Body of pancreas (tissue), 4 donors: ENCODE results near the gene IL11. TPM values are rescaled to one million over a fixed set of nuclear protein-coding genes. Genes with fewer than 3 reads are reported as not detected.
"Not testable (repeated sequence)": the region's sequence is repeated elsewhere in the genome, so short reads cannot be mapped to it uniquely, and the experiment has no call there.

Experiments used
- ATAC-seq: fragments of 150-250 bp; one replicate; pipeline ENCODE4 v1.9.1; 2016
- DNase-seq, 4 donors: peaks; one replicate each; pipeline ENCODE4 v3.0.0-alpha.2; 2019
- H3K27ac ChIP-seq, 4 donors: fragments of 200-600 bp; sonication (generic); 1 replicate in 3 of 4; 2 replicates in 1 of 4; pipeline versions ENCODE4 v1.5.1 to v1.6.1; 2016 to 2019; ENCODE audit warnings: mild to moderate bottlenecking in 1 of 4, mixed read lengths in 1 of 4, moderate library complexity in 1 of 4
- H3K27me3 ChIP-seq, 2 donors: fragments of 200-600 bp; sonication (generic); one replicate each; pipeline ENCODE4 v1.6.0; 2016; ENCODE audit warnings: mild to moderate bottlenecking in 1 of 2
- H3K36me3 ChIP-seq, 2 donors: fragments of 200-600 bp; sonication (generic); replicated peaks in 1 of 2; 2 replicates each; pipeline ENCODE4 v1.5.1; 2016; ENCODE audit warnings: low read depth in 2 of 2; ENCODE audit not compliant: insufficient read depth in 1 of 2
- H3K4me1 ChIP-seq: fragments of 200-600 bp; sonication (generic); one replicate; pipeline ENCODE4 v1.6.0; 2016
- H3K4me3 ChIP-seq, 2 donors: fragments of 200-600 bp; sonication (generic); 1 replicate in 1 of 2; 2 replicates in 1 of 2; pipeline ENCODE4 v1.5.1; 2016 to 2019
- H3K9me3 ChIP-seq, 3 donors: fragments of 200-600 bp; sonication (generic); 1 replicate in 2 of 3; 2 replicates in 1 of 3; pipeline ENCODE4 v1.5.1; 2016
- CTCF ChIP-seq, 7 experiments: fragments of 450-650 bp in 4 of 7; fragments of 200-600 bp in 3 of 7; sonication (generic) in 3 of 7; IDR thresholded peaks; one replicate each; pipeline ENCODE4 v1.5.1; 2016 to 2019; ENCODE audit warnings: antibody characterized with exemption in 7 of 7
- POLR2A ChIP-seq, 3 donors: fragments of 450-650 bp; IDR thresholded peaks; one replicate each; pipeline ENCODE4 v1.6.1; 2016; ENCODE audit warnings: antibody characterized with exemption in 3 of 3, mild to moderate bottlenecking in 2 of 3
- WGBS, 2 donors: methylation state at CpG; one replicate each; pipeline ENCODE4 v1.1.5; 2017; 5-methylcytosine and 5-hydroxymethylcytosine counted together
- intact Hi-C: fragments of 100-400 bp; cut with DNase I; formaldehyde crosslinking; loops from one replicate; pipeline ENCODE4 v1.15.1; 2023
- total RNA-seq, 2 donors: library from RNA; depleted of rRNA; stranded (reverse); fragments of >200 nt; gene quantifications; one replicate each; pipeline ENCODE4 v1.1.0, GENCODE V29; 2016

Gene IL11
- total RNA-seq, 2 donors from 2014 or later = not detected

- ATAC-seq (no peak), DNase-seq (peak in 3 of 4 donors; percentile 28 to 38 (median 30))
- Histone ChIP-seq H3K36me3 (no peaks in the 10 kb centered on the region), H3K27me3 (no peaks in the 10 kb centered on the region), H3K9me3 (no peaks in the 10 kb centered on the region), H3K4me1 (peaks cover 26% of the 10 kb centered on the region), H3K4me3 (peak overlapping the region; percentile 49 to 98), H3K27ac (peak overlapping the region; percentile 94 to 97 (median 95))
- 1 to 2% methylated on average over 14 to 31 of the region's 44 CpGs for WGBS, 2 donors
- intact Hi-C loops = no loop called here
- TF ChIP-seq POLR2A (IDR thresholded peaks at IDR 0.05) = peak in 2 of 3 donors; percentile 89 to 98
- TF ChIP-seq CTCF (IDR thresholded peaks at IDR 0.05) = no peak
Measured at GRCh38 chr19:55339889-55340783, 30.1 kb downstream of the IL11 start.

- H3K36me3 ChIP-seq = no peaks in the 10 kb centered on the region
- peak within 1 kb of the TSS; percentile 94 to 97 (median 96) for H3K27ac ChIP-seq
- peak; percentile 100 for DNase-seq
- TF ChIP-seq CTCF (IDR thresholded peaks at IDR 0.05) (peak; percentile 23 to 84 (median 70)), POLR2A (IDR thresholded peaks at IDR 0.05) (peak in 1 of 3 donors; percentile 96)
- H3K27me3 ChIP-seq = no peaks in the 10 kb centered on the region
- intact Hi-C loops = no loop called here
- H3K9me3 ChIP-seq = no peaks in the 10 kb centered on the region
- 0% methylated on average over 20 to 63 of the region's 63 CpGs for WGBS, 2 donors
- H3K4me1 ChIP-seq = peaks cover 26% of the 10 kb centered on the region
- peak within 1 kb of the TSS; percentile 49 to 98 for H3K4me3 ChIP-seq
- ATAC-seq = peak; percentile 86
Measured at GRCh38 chr19:55339105-55339888, 31.0 kb downstream of the IL11 start, which contains the start of gene KMT5C. TSS of gene KMT5C (plus strand) at chr19:55339876. CDS start at chr19:55341937, 2,061 bp downstream.

GRCh38 chr19:55336101-55336500 is 34.2 kb downstream of the IL11 start:
- intact Hi-C loops = no loop called here
- H3K9me3 ChIP-seq = no peaks in the 10 kb centered on the region
- WGBS, 2 donors = 72 to 77% methylated on average over 7 of the region's 7 CpGs

GRCh38 chr19:55333870-55334269 is 36.4 kb downstream of the IL11 start:
- intact Hi-C loops = no loop called here
- Histone ChIP-seq H3K36me3 (no peaks in the 10 kb centered on the region), H3K27ac (no peak overlapping the region), H3K9me3 (no peaks in the 10 kb centered on the region), H3K4me1 (peaks cover 9% of the 10 kb centered on the region), H3K27me3 (no peaks in the 10 kb centered on the region), H3K4me3 (no peak overlapping the region)
- no peak for ATAC-seq
- peak in 1 of 4 donors; percentile 52 for DNase-seq
- WGBS, 2 donors = 62 to 71% methylated on average over 11 of the region's 11 CpGs
- TF ChIP-seq CTCF (IDR thresholded peaks at IDR 0.05) = no peak
- no peak for TF ChIP-seq POLR2A (IDR thresholded peaks at IDR 0.05)

More at GRCh38 chr19:55336101-55336500, 34.2 kb downstream of the IL11 start:
- no peaks in the 10 kb centered on the region for H3K36me3 ChIP-seq
- no peak overlapping the region for H3K27ac ChIP-seq
- DNase-seq = no peak
- peaks cover 21% of the 10 kb centered on the region for H3K4me1 ChIP-seq
- TF ChIP-seq CTCF (IDR thresholded peaks at IDR 0.05) = no peak
- no peak for ATAC-seq
- no peaks in the 10 kb centered on the region for H3K27me3 ChIP-seq
- no peak overlapping the region for H3K4me3 ChIP-seq

- intact Hi-C loops, H3K27me3 ChIP-seq, ATAC-seq, H3K27ac ChIP-seq, H3K4me3 ChIP-seq, H3K4me1 ChIP-seq, DNase-seq, H3K36me3 ChIP-seq, H3K9me3 ChIP-seq: not testable (repeated sequence)
- WGBS, 2 donors = 80% methylated on average over 6 of the region's 6 CpGs
Measured at GRCh38 chr19:55329791-55330190, 40.5 kb downstream of the IL11 start.

GRCh38 chr19:55328774-55329318 is 41.4 kb downstream of the IL11 start:
- ATAC-seq = not testable (repeated sequence)

More at GRCh38 chr19:55328774-55329318, 41.4 kb downstream of the IL11 start:
- H3K9me3 ChIP-seq, H3K27ac ChIP-seq, H3K4me3 ChIP-seq, H3K4me1 ChIP-seq, intact Hi-C loops, DNase-seq, H3K36me3 ChIP-seq, H3K27me3 ChIP-seq: not testable (repeated sequence)
- 65 to 82% methylated on average over 4 of the region's 4 CpGs for WGBS, 2 donors
